Activated CD4-positive, alpha-beta T cell treated with anti-CD3 and anti-CD28 coated beads for 36 hours (primary cell): Measurements from ENCODE around the gene KLF9. TPM values are rescaled to one million over a fixed set of nuclear protein-coding genes. Genes with fewer than 3 reads are reported as not detected.

ENCODE experiments used
- ATAC-seq: fragments of 200-7000 bp; cut with Tn5 transposase; one replicate; pipeline ENCODE4 v1.10.0; 2021; ENCODE audit warnings: mild to moderate bottlenecking, moderate library complexity
- CTCF ChIA-PET: fragments of 350-600 bp; sonication (Branson Sonifier 250); formaldehyde crosslinking; loops from one replicate; lab custom pipeline; 2021; ENCODE audit warnings: antibody characterized with exemption; lab: Charles Lee
- POLR2A ChIA-PET: fragments of 350-600 bp; sonication (Branson Sonifier 250); formaldehyde crosslinking; loops from one replicate; lab custom pipeline; 2021; ENCODE audit warnings: antibody characterized with exemption, inconsistent platforms; lab: Charles Lee
- DNase-seq: peaks from one replicate; pipeline ENCODE4 v3.0.0-alpha.2; 2020
- H3K27ac Mint-ChIP-seq: one replicate; pipeline ENCODE4 v1.8.0; 2021; ENCODE audit warnings: mixed read lengths
- H3K27me3 Mint-ChIP-seq: one replicate; pipeline ENCODE4 v1.8.0; 2021; ENCODE audit warnings: mixed read lengths
- H3K36me3 Mint-ChIP-seq: one replicate; pipeline ENCODE4 v1.8.0; 2021; ENCODE audit warnings: low read depth, mixed read lengths
- H3K4me1 Mint-ChIP-seq: one replicate; pipeline ENCODE4 v1.8.0; 2021; ENCODE audit warnings: mixed read lengths
- H3K4me3 Mint-ChIP-seq: one replicate; pipeline ENCODE4 v1.8.0; 2021; ENCODE audit warnings: mild to moderate bottlenecking, moderate library complexity, mixed read lengths
- H3K9me3 Mint-ChIP-seq: one replicate; pipeline ENCODE4 v1.8.0; 2021; ENCODE audit warnings: low read depth, mixed read lengths
- intact Hi-C, 2 experiments: fragments of 100-400 bp; cut with DNase I in 1 of 2; cut with micrococcal nuclease in 1 of 2; formaldehyde crosslinking; loops; one replicate each; pipeline versions ENCODE4 v1.14.2 to v1.15.1; 2022 to 2024; cut with DNase I, micrococcal nuclease
- total RNA-seq, 2 experiments: library from RNA; stranded (reverse); gene quantifications; one replicate each; pipeline ENCODE4 v1.2.3, GENCODE V29; 2021

The KLF9 gene
- total RNA-seq, 2 experiments from 2014 or later, result 20.2 to 22.3 TPM

- POLR2A ChIA-PET, result no interaction called here
- no peak for ATAC-seq
- DNase-seq, result peak; percentile 22
- no peak overlapping the region for H3K27ac Mint-ChIP-seq
- no peak overlapping the region for H3K4me3 Mint-ChIP-seq
- peaks cover 80% of the 10 kb centered on the region for H3K4me1 Mint-ChIP-seq
- H3K27me3 Mint-ChIP-seq, result no peaks in the 10 kb centered on the region
- CTCF ChIA-PET, result interaction anchor here (0.7 to 2.7 kb wide), 5 partner anchors 13 to 1377 kb away, joined by 3 to 15 read pairs (median 3); no protein-coding TSS in a partner anchor
- intact Hi-C loops, result loop anchor here (2.0 to 5.0 kb wide), 2 partner anchors 37 to 50 kb away; no protein-coding TSS in a partner anchor
- H3K9me3 Mint-ChIP-seq, result no peaks in the 10 kb centered on the region
- H3K36me3 Mint-ChIP-seq, result peaks cover 16% of the 10 kb centered on the region
Observed at GRCh38 chr9:70392189-70392588, 22.3 kb downstream of the KLF9 start.

GRCh38 chr9:70390933-70391341, 23.5 kb downstream of the KLF9 start:
- H3K4me3 Mint-ChIP-seq, result peak overlapping the region; percentile 13
- H3K27ac Mint-ChIP-seq, result peak overlapping the region; percentile 68
- ChIA-PET CTCF (interaction anchor here (0.7 to 2.7 kb wide), 8 partner anchors 11 to 212 kb away, joined by 3 to 15 read pairs (median 6); no protein-coding TSS in a partner anchor), POLR2A (interaction anchor here (0.6 to 1.4 kb wide), 3 partner anchors 20 to 68 kb away, joined by 3 to 4 read pairs (median 3); no protein-coding TSS in a partner anchor)
- peaks cover 28% of the 10 kb centered on the region for H3K36me3 Mint-ChIP-seq
- ATAC-seq (peak; percentile 61), DNase-seq (no peak)
- H3K27me3 Mint-ChIP-seq, result no peaks in the 10 kb centered on the region
- H3K9me3 Mint-ChIP-seq, result no peaks in the 10 kb centered on the region
- peaks cover 73% of the 10 kb centered on the region for H3K4me1 Mint-ChIP-seq
- intact Hi-C loops, result loop anchor here (2.0 to 5.0 kb wide), 2 partner anchors 16 to 49 kb away; no protein-coding TSS in a partner anchor

GRCh38 chr9:70389621-70390266, 24.7 kb downstream of the KLF9 start:
- Mint-ChIP-seq H3K4me3 (no peak overlapping the region), H3K4me1 (peaks cover 68% of the 10 kb centered on the region), H3K9me3 (no peaks in the 10 kb centered on the region), H3K36me3 (peaks cover 32% of the 10 kb centered on the region), H3K27me3 (no peaks in the 10 kb centered on the region), H3K27ac (peak overlapping the region; percentile 66)
- peak; percentile 40 for ATAC-seq
- intact Hi-C loops, result loop anchor here (2.0 to 5.0 kb wide), 2 partner anchors 17 to 47 kb away; no protein-coding TSS in a partner anchor
- ChIA-PET POLR2A (interaction anchor here (1.4 kb wide), 1 partner anchor 22 kb away, joined by 4 read pairs; no protein-coding TSS in a partner anchor), CTCF (interaction anchor here (0.8 to 2.7 kb wide), 3 partner anchors 15 to 213 kb away, joined by 3 to 15 read pairs (median 11); no protein-coding TSS in a partner anchor)
- DNase-seq, result no peak

GRCh38 chr9:70389188-70389587, 25.3 kb downstream of the KLF9 start:
- no peak for ATAC-seq
- peak overlapping the region; percentile 14 for H3K27ac Mint-ChIP-seq

GRCh38 chr9:70387663-70388062, 26.8 kb downstream of the KLF9 start:
- POLR2A ChIA-PET, result no interaction called here
- Mint-ChIP-seq H3K9me3 (no peaks in the 10 kb centered on the region), H3K27ac (peak overlapping the region; percentile 20), H3K36me3 (peaks cover 37% of the 10 kb centered on the region), H3K4me1 (peaks cover 48% of the 10 kb centered on the region), H3K27me3 (no peaks in the 10 kb centered on the region), H3K4me3 (no peak overlapping the region)
- intact Hi-C loops, result no loop called here
- CTCF ChIA-PET, result no interaction called here
- ATAC-seq (no peak), DNase-seq (no peak)

More at GRCh38 chr9:70389188-70389587, 25.3 kb downstream of the KLF9 start:
- H3K4me1 Mint-ChIP-seq, result peaks cover 62% of the 10 kb centered on the region
- no peak overlapping the region for H3K4me3 Mint-ChIP-seq
- no peaks in the 10 kb centered on the region for H3K9me3 Mint-ChIP-seq
- ChIA-PET CTCF (interaction anchor here (2.7 kb wide), 1 partner anchor 16 kb away, joined by 15 read pairs; no protein-coding TSS in a partner anchor), POLR2A (no interaction called here)
- H3K36me3 Mint-ChIP-seq, result peaks cover 35% of the 10 kb centered on the region
- no peak for DNase-seq
- intact Hi-C loops, result no loop called here
- no peaks in the 10 kb centered on the region for H3K27me3 Mint-ChIP-seq

GRCh38 chr9:70385426-70385825, 29.0 kb downstream of the KLF9 start:
- DNase-seq, result no peak
- Mint-ChIP-seq H3K27me3 (no peaks in the 10 kb centered on the region), H3K27ac (no peak overlapping the region), H3K9me3 (no peaks in the 10 kb centered on the region), H3K4me1 (peaks cover 26% of the 10 kb centered on the region), H3K4me3 (no peak overlapping the region), H3K36me3 (peaks cover 36% of the 10 kb centered on the region)
- CTCF ChIA-PET, result no interaction called here
- POLR2A ChIA-PET, result no interaction called here
- ATAC-seq, result no peak
- intact Hi-C loops, result no loop called here

- no peak overlapping the region for H3K27ac Mint-ChIP-seq
- ATAC-seq, result no peak
- no peak for DNase-seq
- H3K4me1 Mint-ChIP-seq, result peaks cover 11% of the 10 kb centered on the region
- H3K4me3 Mint-ChIP-seq, result no peak overlapping the region
- CTCF ChIA-PET, result interaction anchor here (1.0 kb wide), 1 partner anchor 10 kb away, joined by 3 read pairs; no protein-coding TSS in a partner anchor
- peaks cover 28% of the 10 kb centered on the region for H3K36me3 Mint-ChIP-seq
- POLR2A ChIA-PET, result interaction anchor here (0.6 kb wide), 1 partner anchor 22 kb away, joined by 3 read pairs; no protein-coding TSS in a partner anchor
- H3K9me3 Mint-ChIP-seq, result no peaks in the 10 kb centered on the region
- H3K27me3 Mint-ChIP-seq, result no peaks in the 10 kb centered on the region
- intact Hi-C loops, result no loop called here
Observed at GRCh38 chr9:70382709-70383605, 31.5 kb downstream of the KLF9 start.

GRCh38 chr9:70382046-70382708, 32.3 kb downstream of the KLF9 start:
- H3K9me3 Mint-ChIP-seq, result no peaks in the 10 kb centered on the region

GRCh38 chr9:70374962-70375618, 39.4 kb downstream of the KLF9 start:
- DNase-seq (no peak), ATAC-seq (no peak)
- Mint-ChIP-seq H3K9me3 (no peaks in the 10 kb centered on the region), H3K4me3 (no peak overlapping the region), H3K27ac (no peak overlapping the region), H3K36me3 (no peaks in the 10 kb centered on the region), H3K4me1 (peaks cover 2% of the 10 kb centered on the region), H3K27me3 (no peaks in the 10 kb centered on the region)
- CTCF ChIA-PET, result interaction anchor here (1.5 to 1.6 kb wide), 2 partner anchors 35 to 227 kb away, joined by 4 to 5 read pairs; no protein-coding TSS in a partner anchor
- POLR2A ChIA-PET, result no interaction called here
- intact Hi-C loops, result no loop called here

More at GRCh38 chr9:70382046-70382708, 32.3 kb downstream of the KLF9 start:
- CTCF ChIA-PET, result interaction anchor here (1.0 kb wide), 1 partner anchor 9 kb away, joined by 3 read pairs; no protein-coding TSS in a partner anchor
- Mint-ChIP-seq H3K36me3 (peaks cover 21% of the 10 kb centered on the region), H3K27me3 (no peaks in the 10 kb centered on the region), H3K4me1 (peaks cover 6% of the 10 kb centered on the region), H3K4me3 (no peak overlapping the region), H3K27ac (no peak overlapping the region)
- DNase-seq, result no peak
- no peak for ATAC-seq
- POLR2A ChIA-PET, result no interaction called here
- intact Hi-C loops, result no loop called here

GRCh38 chr9:70367305-70367930, 47.0 kb downstream of the KLF9 start:
- ATAC-seq, result no peak
- CTCF ChIA-PET, result no interaction called here
- intact Hi-C loops, result no loop called here

More at GRCh38 chr9:70367305-70367930, 47.0 kb downstream of the KLF9 start:
- Mint-ChIP-seq H3K27ac (no peak overlapping the region), H3K4me1 (no peaks in the 10 kb centered on the region), H3K9me3 (no peaks in the 10 kb centered on the region), H3K36me3 (no peaks in the 10 kb centered on the region), H3K4me3 (no peak overlapping the region), H3K27me3 (no peaks in the 10 kb centered on the region)
- no peak for DNase-seq
- POLR2A ChIA-PET, result no interaction called here
